ENCODE measurements around the gene PROC.

PROC gene

DNA sequence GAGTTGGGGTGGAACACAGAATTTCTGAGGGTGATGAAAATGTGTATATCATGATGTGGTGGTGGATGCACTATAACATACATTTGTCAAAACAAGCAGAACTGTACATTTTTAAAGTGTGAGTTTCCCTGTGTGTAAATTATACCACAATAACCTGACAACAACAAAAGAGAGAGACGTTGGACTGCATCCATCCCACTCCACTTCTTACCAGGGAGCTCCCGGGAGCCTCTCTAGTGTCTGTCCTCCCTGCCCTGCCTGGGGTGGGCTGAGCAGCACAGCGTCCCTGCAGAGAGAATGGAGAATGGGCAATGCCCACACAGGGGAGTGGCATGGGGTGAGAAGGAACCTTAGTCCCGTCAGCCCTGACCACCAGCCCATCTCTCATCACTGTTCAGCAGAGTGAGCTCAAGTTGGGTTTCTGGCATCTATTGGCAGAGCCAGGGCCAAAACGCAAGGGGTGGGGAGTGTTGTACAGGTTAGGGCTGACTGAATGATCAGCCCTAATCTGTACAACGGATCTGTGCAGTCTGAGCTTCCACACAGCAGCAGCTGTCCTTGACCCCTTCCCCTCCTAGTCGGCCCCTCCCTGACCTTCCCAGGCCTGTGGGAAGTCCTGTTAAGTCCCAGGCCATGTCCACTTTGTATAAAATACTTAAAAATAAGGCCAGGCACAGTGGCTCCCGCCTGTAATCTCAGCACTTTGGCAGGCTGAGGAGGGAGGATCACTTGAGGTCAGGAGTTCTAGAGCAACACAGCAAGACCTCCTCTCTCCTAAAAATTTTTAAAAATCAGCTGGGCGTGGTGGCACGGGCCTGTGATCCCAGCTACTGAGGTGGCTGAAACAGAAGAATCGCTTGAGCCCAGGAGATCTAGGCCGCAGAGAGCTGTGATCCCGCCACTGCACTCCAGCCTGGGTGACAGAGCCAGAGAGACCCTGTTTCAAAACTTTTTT is 3.3 kb upstream of the PROC start:
- DNase-seq (ENCODE audit: extremely low spot score), result no peak
- ChIA-PET CTCF (interaction anchor here (0.8 to 1.6 kb wide), 7 partner anchors 10 to 44 kb away, joined by 3 to 12 read pairs (median 4); no protein-coding TSS in a partner anchor), POLR2A (interaction anchor here (0.8 to 1.9 kb wide), 3 partner anchors 10 to 121 kb away, joined by 3 to 7 read pairs (median 5); partner anchors contain the start of gene ERCC3)
- TF ChIP-seq TARDBP (IDR thresholded peaks at IDR 0.05), result no peak
- TF ChIP-seq HDGF (IDR thresholded peaks at IDR 0.05; ENCODE audit: borderline replicate concordance), result no peak
- TF ChIP-seq BHLHE40 (IDR thresholded peaks at IDR 0.05; ENCODE audit: borderline replicate concordance), result no peak
- no peak for TF ChIP-seq SP1 (IDR thresholded peaks at IDR 0.05)
- no peak for TF ChIP-seq FOXK2 (IDR thresholded peaks at IDR 0.05)
- no peak for TF ChIP-seq FOXA1 (IDR thresholded peaks at IDR 0.05)
- no peak for TF ChIP-seq ARNT (IDR thresholded peaks at IDR 0.05)
- TF ChIP-seq NFRKB (IDR thresholded peaks at IDR 0.05), result no peak
- TF ChIP-seq ZNF384 (IDR thresholded peaks at IDR 0.05), result no peak
- TF ChIP-seq LEF1 (IDR thresholded peaks at IDR 0.05; ENCODE audit: borderline replicate concordance), result no peak
- TF ChIP-seq FOXM1 (IDR thresholded peaks at IDR 0.05; ENCODE audit: borderline replicate concordance), result no peak
- TF ChIP-seq ELF4 (IDR thresholded peaks at IDR 0.05), result no peak
- no peak for TF ChIP-seq CTBP1 (IDR thresholded peaks at IDR 0.05; ENCODE audit: borderline replicate concordance)
- TF ChIP-seq L3MBTL2 (conservative IDR thresholded peaks at IDR 0.05), result no peak
- TF ChIP-seq, protein P1, sequence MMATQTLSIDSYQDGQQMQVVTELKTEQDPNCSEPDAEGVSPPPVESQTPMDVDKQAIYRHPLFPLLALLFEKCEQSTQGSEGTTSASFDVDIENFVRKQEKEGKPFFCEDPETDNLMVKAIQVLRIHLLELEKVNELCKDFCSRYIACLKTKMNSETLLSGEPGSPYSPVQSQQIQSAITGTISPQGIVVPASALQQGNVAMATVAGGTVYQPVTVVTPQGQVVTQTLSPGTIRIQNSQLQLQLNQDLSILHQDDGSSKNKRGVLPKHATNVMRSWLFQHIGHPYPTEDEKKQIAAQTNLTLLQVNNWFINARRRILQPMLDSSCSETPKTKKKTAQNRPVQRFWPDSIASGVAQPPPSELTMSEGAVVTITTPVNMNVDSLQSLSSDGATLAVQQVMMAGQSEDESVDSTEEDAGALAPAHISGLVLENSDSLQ (IDR thresholded peaks at IDR 0.05), result no peak
- no peak for TF ChIP-seq SUZ12 (IDR thresholded peaks at IDR 0.05)

DNA sequence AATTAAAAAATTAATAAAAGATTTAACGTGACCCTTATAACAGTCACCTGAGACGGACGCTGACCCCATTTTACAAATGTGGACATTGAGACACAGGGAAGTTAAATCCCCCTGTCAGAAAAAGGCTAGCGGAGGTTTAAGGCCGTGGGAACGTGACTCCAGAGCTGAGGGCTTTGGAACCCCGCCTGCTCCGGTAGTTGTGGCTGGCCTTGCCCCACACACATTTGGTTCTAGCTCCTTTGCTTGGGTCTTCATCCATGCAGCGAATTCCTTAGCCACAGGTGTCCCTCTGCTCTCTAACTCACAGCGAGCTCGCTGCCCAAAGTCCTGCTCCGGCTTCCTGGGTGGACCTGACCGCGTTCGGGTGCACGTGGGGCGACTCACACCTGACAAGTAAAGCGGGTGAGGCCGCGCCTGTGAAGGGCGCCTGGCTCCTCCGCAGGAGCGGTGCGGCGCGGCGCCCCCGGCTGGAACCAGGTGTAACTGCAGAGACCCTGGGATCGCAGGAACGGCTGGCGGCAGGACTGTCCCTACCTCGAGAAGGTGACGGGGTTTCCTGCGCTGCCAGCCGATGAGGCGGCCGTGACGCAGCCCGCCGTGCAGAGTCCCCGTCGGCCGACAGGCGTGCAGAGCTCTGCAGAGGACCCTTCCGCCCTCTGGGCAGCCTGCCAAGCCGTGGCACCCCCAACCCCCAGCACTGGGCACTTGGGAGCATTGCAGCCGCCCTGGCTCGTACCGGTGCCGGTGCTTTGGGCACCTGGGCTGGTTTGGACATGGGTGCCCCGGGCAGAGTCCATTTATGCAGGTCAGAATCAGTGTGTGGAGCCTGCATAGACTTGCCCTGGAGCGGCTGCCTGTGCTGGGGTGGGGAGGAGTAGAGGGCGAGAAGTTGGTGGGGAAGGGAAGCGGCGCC is 2.4 kb upstream of the PROC start:
- ChIA-PET POLR2A (interaction anchor here (1.3 to 1.9 kb wide), 2 partner anchors 9 to 122 kb away, joined by 5 to 7 read pairs; partner anchors contain the start of gene ERCC3), CTCF (interaction anchor here (0.8 to 1.6 kb wide), 8 partner anchors 11 to 63 kb away, joined by 3 to 12 read pairs (median 4); no protein-coding TSS in a partner anchor)
- DNase-seq (ENCODE audit: extremely low spot score), result peak; percentile 84
- TF ChIP-seq L3MBTL2 (conservative IDR thresholded peaks at IDR 0.05) (peak; percentile 91), ZNF384 (IDR thresholded peaks at IDR 0.05) (no peak)

DNA sequence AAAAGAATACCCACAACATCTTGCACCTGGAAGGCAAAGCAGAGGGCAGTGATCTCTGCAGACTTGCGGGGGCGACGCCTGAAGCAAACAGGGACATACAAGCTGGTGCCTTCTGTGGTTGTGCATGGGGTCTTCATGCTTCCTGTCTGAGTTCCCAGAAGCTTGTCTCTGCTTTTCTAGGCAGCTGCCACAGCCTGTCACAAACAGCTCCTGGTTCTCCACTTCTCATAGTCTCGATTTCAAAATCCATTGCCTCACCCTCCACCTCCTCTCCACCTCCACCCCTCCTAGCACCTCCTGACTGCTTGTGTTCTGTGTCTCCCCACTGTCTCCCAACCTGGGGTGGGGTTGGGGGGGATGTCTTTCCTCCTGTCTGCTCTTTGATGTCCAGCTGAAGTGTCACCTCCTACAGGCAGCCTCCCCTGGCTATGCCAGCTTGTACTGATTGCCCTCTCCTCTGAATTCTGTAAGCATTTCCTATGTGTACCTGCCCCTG is 1.7 kb upstream of the PROC start:
- ChIA-PET POLR2A (no interaction called here), CTCF (interaction anchor here (1.0 to 1.6 kb wide), 4 partner anchors 21 to 63 kb away, joined by 3 to 12 read pairs (median 6); no protein-coding TSS in a partner anchor)
- TF ChIP-seq LEF1 (IDR thresholded peaks at IDR 0.05; ENCODE audit: borderline replicate concordance) (no peak), FOXA1 (IDR thresholded peaks at IDR 0.05) (no peak), ELF4 (IDR thresholded peaks at IDR 0.05) (no peak), L3MBTL2 (conservative IDR thresholded peaks at IDR 0.05) (no peak), ZNF384 (IDR thresholded peaks at IDR 0.05) (no peak), HDGF (IDR thresholded peaks at IDR 0.05; ENCODE audit: borderline replicate concordance) (no peak), FOXK2 (IDR thresholded peaks at IDR 0.05) (no peak), TARDBP (IDR thresholded peaks at IDR 0.05) (no peak), SP1 (IDR thresholded peaks at IDR 0.05) (no peak)
- DNase-seq (ENCODE audit: extremely low spot score), result no peak

DNA sequence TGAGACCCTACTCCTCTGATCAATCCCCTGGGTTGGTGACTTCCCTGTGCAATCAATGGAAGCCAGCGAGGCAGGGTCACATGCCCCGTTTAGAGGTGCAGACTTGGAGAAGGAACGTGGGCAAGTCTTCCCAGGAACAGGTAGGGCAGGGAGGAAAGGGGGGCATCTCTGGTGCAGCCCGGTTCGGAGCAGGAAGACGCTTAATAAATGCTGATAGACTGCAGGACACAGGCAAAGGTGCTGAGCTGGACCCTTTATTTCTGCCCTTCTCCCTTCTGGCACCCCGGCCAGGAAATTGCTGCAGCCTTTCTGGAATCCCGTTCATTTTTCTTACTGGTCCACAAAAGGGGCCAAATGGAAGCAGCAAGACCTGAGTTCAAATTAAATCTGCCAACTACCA is 821 bp upstream of the PROC start:
- DNase-seq (ENCODE audit: extremely low spot score), result no peak
- ChIA-PET POLR2A (interaction anchor here (0.9 kb wide), 1 partner anchor 12 kb away, joined by 3 read pairs; no protein-coding TSS in a partner anchor), CTCF (interaction anchor here (0.6 to 1.5 kb wide), 3 partner anchors 47 to 97 kb away, joined by 3 to 6 read pairs (median 5); no protein-coding TSS in a partner anchor)
- TF ChIP-seq SUZ12 (IDR thresholded peaks at IDR 0.05), result no peak
- TF ChIP-seq ARNT (IDR thresholded peaks at IDR 0.05), result no peak
- TF ChIP-seq SP1 (IDR thresholded peaks at IDR 0.05), result no peak
- TF ChIP-seq BHLHE40 (IDR thresholded peaks at IDR 0.05; ENCODE audit: borderline replicate concordance), result no peak
- TF ChIP-seq CTBP1 (IDR thresholded peaks at IDR 0.05; ENCODE audit: borderline replicate concordance), result no peak
- no peak for TF ChIP-seq FOXM1 (IDR thresholded peaks at IDR 0.05; ENCODE audit: borderline replicate concordance)
- TF ChIP-seq L3MBTL2 (conservative IDR thresholded peaks at IDR 0.05), result no peak
- TF ChIP-seq NFRKB (IDR thresholded peaks at IDR 0.05), result no peak
- no peak for TF ChIP-seq FOXK2 (IDR thresholded peaks at IDR 0.05)
- no peak for TF ChIP-seq LEF1 (IDR thresholded peaks at IDR 0.05; ENCODE audit: borderline replicate concordance)
- no peak for TF ChIP-seq ELF4 (IDR thresholded peaks at IDR 0.05)
- no peak for TF ChIP-seq ZNF384 (IDR thresholded peaks at IDR 0.05)
- no peak for TF ChIP-seq TARDBP (IDR thresholded peaks at IDR 0.05)

- POLR2A ChIA-PET, result interaction anchor here (0.7 to 1.2 kb wide), 3 partner anchors 12 to 125 kb away, joined by 3 to 5 read pairs (median 3); partner anchors contain the start of genes ERCC3 and IWS1
- no peak for TF ChIP-seq BHLHE40 (IDR thresholded peaks at IDR 0.05; ENCODE audit: borderline replicate concordance)
- CTCF ChIA-PET, result no interaction called here
- DNase-seq (ENCODE audit: extremely low spot score), result no peak
These were observed 844 bp downstream of the PROC start for GRCh38 chr2:127419112-127419430.

GRCh38 chr2:127419448-127420038 is 1.3 kb downstream of the PROC start:
- ChIA-PET CTCF (no interaction called here), POLR2A (interaction anchor here (0.7 to 1.2 kb wide), 3 partner anchors 12 to 126 kb away, joined by 3 to 5 read pairs (median 3); partner anchors contain the start of genes ERCC3 and IWS1)
- no peak for DNase-seq (ENCODE audit: extremely low spot score)
- TF ChIP-seq, protein P1 (IDR thresholded peaks at IDR 0.05), result peak; percentile 52
- no peak for TF ChIP-seq FOXA1 (IDR thresholded peaks at IDR 0.05)

Data from HEK293T (cell line).